ENCODE results near the gene NUDT3.

GRCh38 chr6:34281702-34282334 lies 110.7 kb downstream of the NUDT3 start:
- TF ChIP-seq CTCF (IDR thresholded peaks at IDR 0.05): no peak
- no peak for TF ChIP-seq CBX8 (IDR thresholded peaks at IDR 0.05)
- no peak for TF ChIP-seq FOSB (CRISPR knock-in tag; IDR thresholded peaks at IDR 0.05)
- TF ChIP-seq POLR2A (IDR thresholded peaks at IDR 0.05; ENCODE audit: low read length): no peak
- TF ChIP-seq JUNB (IDR thresholded peaks at IDR 0.05): no peak
- no peak for TF ChIP-seq POLR2AphosphoS2 (conservative IDR thresholded peaks at IDR 0.05; ENCODE audit: low read length)
- no peak for TF ChIP-seq BCL3 (IDR thresholded peaks at IDR 0.05)
- no peak for TF ChIP-seq RCOR1 (IDR thresholded peaks at IDR 0.05; ENCODE audit: low read depth, low read length)
- TF ChIP-seq, protein P1, sequence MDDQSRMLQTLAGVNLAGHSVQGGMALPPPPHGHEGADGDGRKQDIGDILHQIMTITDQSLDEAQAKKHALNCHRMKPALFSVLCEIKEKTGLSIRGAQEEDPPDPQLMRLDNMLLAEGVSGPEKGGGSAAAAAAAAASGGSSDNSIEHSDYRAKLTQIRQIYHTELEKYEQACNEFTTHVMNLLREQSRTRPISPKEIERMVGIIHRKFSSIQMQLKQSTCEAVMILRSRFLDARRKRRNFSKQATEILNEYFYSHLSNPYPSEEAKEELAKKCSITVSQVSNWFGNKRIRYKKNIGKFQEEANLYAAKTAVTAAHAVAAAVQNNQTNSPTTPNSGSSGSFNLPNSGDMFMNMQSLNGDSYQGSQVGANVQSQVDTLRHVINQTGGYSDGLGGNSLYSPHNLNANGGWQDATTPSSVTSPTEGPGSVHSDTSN (IDR thresholded peaks at IDR 0.05): no peak
- no peak for TF ChIP-seq CHD2 (IDR thresholded peaks at IDR 0.05; ENCODE audit: low read length, partially characterized antibody)

All from A549 (cell line).